ENCODE data around the gene CLEC16A.
A peak's percentile ranks its signal among the peaks of the same experiment; 100 is the strongest.

CLEC16A gene

DNA sequence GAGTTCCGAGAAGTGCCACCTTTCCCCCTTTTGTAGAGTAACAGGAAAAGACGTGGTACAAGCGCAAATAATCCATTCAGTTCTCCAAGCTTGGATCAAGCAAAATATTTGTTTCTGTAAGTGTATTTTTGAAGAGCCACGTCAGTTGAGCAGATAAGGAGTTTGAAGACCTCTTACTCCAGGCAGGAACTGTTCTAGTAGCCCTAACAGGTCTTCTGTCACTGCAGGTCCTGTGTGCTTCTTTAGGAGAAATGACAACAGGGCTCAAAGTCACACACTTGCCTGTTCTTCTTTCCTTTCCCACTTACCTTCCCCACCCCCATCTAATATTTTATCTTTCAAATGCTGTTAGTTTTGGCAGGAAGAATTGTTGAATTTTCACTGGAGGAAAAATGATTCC lies 93.9 kb downstream of the CLEC16A start:
- DNase-seq (ENCODE audit: low spot score) (no peak), FAIRE-seq (no peak)

- no peak for FAIRE-seq
- DNase-seq (ENCODE audit: low spot score) = no peak
Measured at GRCh38 chr16:11038777-11039176, 94.4 kb downstream of the CLEC16A start.

GRCh38 chr16:11039726-11040125 lies 95.4 kb downstream of the CLEC16A start:
- FAIRE-seq (no peak), DNase-seq (ENCODE audit: low spot score) (no peak)

DNA sequence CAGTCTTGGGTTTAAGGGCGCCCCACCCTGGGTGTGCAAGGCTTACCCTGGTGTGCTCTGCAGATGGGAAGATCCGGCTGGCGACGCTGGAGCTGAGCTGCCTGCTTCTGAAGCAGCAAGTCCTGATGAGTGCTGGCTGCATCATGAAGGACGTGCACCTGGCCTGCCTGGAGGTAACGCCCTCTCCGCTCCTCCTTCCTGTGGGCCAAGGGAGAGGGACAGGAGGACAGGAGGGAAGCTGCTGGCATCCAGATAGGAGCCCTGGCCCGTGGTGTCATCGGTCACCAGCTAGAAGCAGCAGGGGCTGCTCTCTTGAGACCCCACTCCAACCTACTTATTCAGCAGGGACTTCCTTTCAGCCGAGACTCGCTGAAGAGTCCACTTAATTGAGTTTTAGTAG lies 97.8 kb downstream of the CLEC16A start:
- FAIRE-seq (no peak), DNase-seq (ENCODE audit: low spot score) (no peak)

GRCh38 chr16:11045441-11045840 lies 101.1 kb downstream of the CLEC16A start:
- DNase-seq (ENCODE audit: low spot score) (no peak), FAIRE-seq (no peak)

GRCh38 chr16:11045846-11046245 lies 101.5 kb downstream of the CLEC16A start:
- DNase-seq (ENCODE audit: low spot score) (no peak), FAIRE-seq (no peak)

DNA sequence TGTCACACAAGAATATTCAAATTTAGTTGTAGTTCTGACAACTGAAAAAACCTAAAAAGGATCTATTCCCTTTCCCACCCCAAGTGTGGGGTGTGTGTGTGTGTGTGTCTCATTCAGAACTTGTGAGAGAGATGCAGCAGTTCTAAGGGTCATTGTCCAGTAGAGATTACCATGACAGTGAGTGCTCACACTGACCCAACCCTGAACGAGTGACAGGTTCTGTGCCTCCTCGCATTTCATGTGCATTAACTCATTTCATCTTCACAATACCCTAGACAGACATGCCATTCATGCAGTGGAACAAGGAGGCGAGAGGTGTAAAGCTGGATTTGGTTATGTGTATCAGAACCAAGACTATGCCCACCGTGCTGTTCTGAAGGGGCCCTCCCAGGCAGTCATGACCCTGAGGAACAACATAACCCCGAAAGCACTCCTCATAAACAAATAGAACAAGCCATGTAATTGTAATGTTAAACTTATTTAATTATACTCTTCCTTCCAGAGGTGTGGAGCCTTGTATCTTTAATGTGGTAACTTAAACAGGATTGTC lies 102.1 kb downstream of the CLEC16A start:
- DNase-seq (ENCODE audit: low spot score) (no peak), FAIRE-seq (peak; percentile 74)

- FAIRE-seq (no peak), DNase-seq (ENCODE audit: low spot score) (no peak)
Measured at GRCh38 chr16:11047057-11047456, 102.7 kb downstream of the CLEC16A start.

- FAIRE-seq = no peak
- no peak for DNase-seq (ENCODE audit: low spot score)
Measured at GRCh38 chr16:11047939-11048800, 103.8 kb downstream of the CLEC16A start.

DNA sequence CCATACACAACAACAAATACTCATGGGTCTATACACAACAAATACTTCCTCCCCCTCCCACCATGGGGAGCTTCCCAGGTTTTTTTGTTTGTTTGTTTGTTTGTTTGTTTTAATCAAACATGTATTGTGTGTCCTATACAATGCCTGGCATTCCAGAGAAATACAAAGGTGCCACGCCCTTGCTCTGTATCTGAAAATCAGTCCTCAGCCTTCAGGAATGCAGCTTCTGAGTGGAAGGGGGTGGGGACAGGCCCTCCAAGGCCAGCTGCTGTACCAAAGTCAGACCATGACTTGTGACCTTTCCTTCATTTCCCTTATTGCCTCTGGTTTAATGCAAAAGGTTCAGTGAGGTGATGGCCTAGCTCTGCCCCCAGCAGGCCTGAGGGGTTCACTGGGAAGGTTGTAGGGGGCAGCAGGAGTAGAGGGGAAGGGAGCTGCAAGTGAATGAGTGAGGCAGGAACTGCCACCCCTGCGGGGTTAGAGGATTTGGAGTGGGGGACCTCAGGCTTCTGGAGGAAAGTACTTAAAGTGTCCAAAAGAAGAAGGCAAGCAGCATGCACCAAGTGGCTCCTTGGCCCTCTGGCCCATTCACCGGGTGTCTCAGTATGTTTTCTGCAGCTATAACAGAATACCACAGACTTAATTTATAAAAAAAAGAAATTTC lies 105.2 kb downstream of the CLEC16A start:
- DNase-seq (ENCODE audit: low spot score) (peak; percentile 71), FAIRE-seq (no peak)

GRCh38 chr16:11050536-11050935 lies 106.2 kb downstream of the CLEC16A start:
- peak; percentile 37 for FAIRE-seq
- no peak for DNase-seq (ENCODE audit: low spot score)

- DNase-seq (ENCODE audit: low spot score) (no peak), FAIRE-seq (no peak)
Measured at GRCh38 chr16:11050944-11051343, 106.6 kb downstream of the CLEC16A start.

DNA sequence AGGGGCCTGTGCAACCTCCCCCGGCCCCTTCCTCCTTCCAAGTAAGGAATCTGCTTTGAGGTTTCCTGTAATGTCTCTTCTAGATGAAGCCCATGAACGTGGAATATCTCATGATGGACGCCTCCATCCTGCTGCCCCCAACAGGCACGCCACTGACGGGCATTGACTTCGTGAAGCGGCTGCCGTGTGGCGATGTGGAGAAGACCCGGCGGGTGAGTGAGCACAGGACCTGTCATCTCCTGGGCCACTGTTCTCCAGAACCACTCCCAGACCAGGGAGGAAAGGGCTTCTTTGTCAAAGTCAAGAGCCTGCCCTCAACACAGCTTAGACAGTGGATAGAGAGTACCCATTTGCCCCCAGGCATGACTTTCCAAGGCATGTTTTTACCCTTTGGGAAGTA lies 107.1 kb downstream of the CLEC16A start:
- DNase-seq (ENCODE audit: low spot score) (no peak), FAIRE-seq (no peak)

DNA sequence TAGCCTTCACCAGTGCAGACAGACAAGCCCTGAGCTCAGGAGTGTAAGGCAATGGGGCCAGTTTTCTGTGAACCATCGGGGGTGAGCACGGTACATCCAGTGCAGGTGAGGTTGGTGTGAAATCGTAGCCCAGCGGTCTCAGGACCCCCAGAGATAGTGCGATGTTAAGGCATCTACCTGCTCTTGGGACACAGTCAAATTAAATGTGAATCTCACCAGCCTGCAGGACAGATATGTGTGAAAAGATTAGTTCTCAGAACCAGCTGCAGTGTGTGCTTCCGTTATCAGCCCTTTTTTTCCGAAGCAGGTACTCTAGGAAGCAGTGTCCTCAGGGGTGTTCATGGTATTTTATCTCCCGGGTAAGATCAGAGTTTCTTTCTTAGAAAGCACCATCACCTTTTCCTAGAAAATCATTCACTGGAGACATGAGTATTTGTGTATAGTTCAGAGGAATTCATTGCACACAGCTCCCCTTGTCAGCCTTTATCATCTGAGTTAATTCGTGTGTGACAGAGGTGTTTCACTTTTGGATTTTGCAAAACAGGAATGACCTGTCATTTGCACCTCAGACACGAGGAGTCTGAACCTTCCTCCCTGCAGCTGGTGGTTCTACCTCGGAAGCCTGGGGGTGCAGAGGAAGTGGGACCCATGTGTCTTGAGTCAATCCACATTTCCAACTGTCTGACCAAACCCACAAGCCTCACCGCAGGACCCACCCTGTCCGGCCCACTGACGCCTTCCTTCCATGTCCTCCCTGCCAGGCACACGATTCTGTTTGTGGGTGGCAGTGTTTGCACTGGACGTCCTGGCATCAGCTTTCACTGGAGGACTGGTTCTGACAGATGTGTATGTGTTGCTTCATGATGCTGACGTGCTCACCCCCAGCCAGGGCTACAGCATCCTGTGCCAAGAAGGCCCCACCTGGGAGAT lies 107.8 kb downstream of the CLEC16A start:
- no peak for DNase-seq (ENCODE audit: low spot score)

DNA sequence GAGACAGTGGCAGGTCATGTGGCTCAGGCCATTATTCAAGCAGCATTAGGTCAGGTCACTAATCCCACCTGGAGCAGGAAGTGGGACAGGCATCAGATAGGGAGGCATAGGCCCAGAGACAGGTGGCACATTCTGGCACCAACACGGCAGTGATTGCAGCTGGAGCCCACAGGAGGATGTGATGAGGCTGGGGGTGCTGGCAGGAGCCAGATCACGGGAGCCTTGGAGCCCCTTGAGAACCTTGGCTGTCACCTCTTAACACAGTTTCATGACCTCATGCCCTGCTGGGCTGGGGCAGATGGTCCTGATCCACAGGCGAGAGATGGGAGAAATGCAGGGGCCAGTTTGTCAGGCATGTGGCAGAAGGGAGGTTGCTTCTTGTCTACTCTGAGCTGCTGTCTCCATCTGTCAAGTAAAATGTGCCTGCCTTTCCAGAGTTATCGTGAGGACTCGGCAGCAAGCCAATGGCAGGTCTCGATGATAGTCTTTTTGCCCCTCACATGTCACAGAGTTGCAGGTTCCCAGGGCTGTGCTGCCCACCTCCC lies 109.6 kb downstream of the CLEC16A start:
- DNase-seq (ENCODE audit: low spot score) (no peak), FAIRE-seq (no peak)

More for the DNA sequence above, 107.8 kb downstream of the CLEC16A start:
- no peak for FAIRE-seq

- DNase-seq (ENCODE audit: low spot score) (no peak), FAIRE-seq (no peak)
Measured at GRCh38 chr16:11056090-11056992, 112.0 kb downstream of the CLEC16A start.

DNA sequence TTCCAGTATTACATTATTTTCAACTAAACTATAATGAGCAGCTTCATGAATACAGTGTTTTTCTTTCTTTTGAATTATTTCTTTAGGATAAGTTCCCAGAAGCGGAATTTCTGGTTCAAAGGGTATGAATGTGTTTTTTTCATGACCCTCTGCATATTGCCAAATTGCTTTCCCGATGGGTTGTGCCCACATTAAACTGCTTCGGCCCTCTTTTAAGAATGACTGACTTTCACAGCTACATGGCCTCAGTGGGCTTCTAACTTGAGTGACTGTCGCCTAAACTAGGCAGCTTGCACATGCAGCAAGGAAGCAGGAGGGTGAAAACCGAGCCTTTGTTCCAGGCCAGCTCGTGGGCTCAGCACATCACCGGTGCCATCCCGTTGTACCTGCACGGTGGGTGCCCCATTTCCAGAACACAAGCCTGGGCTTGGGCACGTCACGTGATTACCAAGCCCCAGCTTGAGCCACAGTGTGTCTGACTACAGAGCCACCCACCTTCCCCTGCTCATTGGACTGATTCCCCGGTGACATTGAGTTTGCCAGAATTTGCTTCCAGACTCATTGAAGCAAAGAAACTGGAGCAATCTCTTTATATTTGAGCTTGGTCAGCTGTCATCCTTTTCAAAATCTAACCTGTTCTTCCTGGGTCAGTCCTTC lies 112.8 kb downstream of the CLEC16A start:
- no peak for DNase-seq (ENCODE audit: low spot score)
- FAIRE-seq = no peak

DNA sequence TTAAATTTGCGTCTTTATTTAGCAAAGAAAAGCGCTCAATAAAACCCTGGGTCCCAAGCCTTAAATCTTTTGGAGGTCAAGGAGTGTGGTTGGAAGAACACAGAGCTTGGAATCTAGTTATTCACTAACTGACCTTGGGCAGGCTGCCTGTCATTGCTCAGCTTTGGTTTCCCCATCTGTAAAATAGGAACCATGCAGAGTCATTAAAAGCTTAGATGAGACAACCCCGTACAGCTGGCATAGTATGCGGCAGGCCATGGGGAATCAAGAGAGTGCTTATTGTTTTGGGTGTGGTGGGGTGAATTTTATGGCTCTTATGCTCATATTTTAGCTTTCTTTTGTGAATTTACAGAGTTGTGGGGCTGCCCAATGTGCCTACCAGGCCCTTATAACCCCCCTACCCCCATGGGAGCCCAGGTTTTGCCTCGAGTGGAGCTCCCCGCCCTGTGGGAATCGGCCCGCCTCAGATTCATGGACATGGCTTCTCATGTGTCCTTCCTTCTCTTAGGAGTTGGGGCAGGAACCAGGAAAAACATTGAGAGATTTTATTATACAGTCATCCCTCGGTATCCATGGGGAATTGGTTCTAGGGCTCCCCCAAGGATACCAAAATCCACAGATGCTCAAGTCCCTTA lies 113.5 kb downstream of the CLEC16A start:
- DNase-seq (ENCODE audit: low spot score) (no peak), FAIRE-seq (no peak)

DNA sequence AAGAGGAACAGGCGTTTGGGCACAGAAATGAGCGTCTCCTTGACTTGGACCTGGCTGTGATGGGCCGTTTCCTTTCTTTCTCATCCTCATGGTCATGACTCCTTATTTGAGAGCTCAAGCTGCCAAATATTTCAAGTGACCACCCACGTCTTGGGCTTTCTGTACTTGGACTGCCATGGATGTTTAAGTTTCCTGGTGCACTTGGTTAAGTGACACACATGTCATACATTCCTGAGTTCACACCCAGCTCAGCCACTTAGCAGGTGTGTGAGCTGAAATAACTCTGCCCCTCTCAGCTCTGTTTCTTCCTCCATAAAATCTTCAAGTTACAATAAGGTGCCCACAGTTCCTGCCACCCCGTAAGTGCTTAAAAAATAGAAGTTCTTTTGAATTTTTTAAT lies 114.5 kb downstream of the CLEC16A start:
- FAIRE-seq (no peak), DNase-seq (ENCODE audit: low spot score) (no peak)
